Amygdala (tissue), 56 donors: ENCODE data around the gene HS3ST5.
"Not testable (repeated sequence)": the region's sequence is repeated elsewhere in the genome, so short reads cannot be mapped to it uniquely, and the experiment has no call there.

Experiments used
- DNase-seq, 56 donors: peaks; one replicate each; lab custom pipeline; 2025; lab: John Stamatoyannopoulos, UW

Gene HS3ST5

DNA sequence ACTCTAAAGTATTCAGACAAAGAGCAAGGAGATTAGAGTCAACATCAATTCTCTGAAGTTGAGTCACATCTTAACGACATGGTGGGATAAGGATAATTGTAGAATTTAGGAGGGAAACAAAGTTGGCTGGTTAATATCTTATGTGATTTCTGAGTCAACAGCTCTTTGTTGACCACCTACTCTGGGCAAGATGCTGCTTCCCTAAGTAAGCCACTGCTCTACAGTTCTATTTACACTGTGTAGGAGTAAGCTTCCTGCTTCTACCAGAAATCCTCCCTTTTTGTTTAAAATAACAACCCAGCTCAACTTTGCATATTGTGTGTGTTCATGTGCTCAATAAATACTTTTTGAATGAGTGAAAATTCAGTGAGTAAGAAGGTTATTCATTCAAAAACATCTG lies 3.1 kb downstream of the HS3ST5 start:
- no peak for DNase-seq

DNA sequence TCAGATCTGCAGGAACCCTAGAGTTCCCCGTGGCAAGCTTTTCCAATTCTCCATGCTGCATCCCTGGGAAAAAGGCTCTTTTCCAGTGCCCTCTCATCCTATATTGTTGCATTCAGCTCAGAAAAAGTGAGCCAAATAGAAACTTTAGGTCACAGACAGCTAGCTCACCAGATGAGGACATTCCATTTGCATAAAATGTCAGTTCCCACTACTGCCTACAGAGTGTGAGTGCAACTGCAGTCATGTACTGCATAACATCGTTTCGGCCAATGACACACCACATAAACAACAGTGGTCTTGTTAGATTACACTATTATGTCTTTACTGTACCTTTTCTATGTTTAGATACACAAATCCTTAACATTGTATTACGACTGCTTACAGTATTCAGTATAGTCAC lies 8.6 kb downstream of the HS3ST5 start:
- no peak for DNase-seq

DNA sequence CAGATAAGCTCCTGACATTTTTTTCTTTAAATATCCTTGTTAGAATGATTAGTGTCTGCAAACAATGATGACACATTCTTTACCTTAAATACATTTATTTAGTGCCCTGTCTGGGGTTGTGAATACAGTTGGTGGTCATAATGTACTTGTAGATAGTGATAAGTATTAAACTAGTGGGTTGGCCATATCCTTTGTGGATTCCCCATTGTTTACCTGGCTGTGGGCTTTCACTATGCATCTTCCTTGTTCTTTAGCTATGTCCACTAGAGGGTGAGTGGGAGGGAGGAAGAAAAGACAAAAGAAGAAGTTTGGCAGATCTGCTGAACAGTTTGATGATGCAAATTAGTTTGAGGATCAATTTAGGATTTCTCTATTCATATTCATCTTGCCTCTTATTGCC lies 15.7 kb downstream of the HS3ST5 start:
- no peak for DNase-seq

DNA sequence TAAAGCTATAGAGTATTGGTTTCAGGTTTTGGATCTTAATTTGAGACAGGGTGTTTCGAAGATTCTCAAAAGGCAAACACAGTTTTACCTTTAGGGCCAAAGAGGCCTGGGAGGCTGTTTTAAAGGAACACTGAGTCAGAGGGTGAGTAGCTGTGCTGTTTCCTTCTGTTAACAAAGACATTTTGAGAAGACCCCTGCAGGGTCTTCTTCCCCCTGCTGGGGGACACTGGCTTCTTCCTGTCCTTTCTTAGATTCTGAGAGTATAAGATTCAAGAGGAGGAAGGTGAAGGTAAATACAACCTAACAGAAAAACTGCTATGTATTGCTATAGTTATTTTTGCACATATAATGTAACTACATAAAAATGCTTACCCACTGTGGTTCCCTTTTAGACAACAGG lies 19.0 kb downstream of the HS3ST5 start:
- no peak for DNase-seq

DNA sequence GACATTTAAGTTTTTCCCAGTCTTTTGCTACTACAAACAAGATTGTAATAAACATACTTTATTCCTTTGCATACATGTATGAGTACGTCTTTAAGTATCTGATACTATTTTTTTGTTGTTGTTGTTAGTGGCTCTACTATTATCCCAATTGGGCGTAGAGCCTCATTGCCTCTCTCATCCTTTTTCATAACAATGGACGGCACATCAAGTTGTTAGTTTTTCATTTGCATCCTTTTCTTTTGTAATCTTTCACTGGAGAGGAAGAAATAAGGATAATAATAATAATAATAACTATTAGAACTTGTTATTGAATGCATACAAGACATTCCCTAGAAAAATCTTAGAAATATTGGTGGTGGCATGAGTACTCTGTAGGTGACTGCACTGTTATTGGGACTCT lies 23.1 kb downstream of the HS3ST5 start:
- no peak for DNase-seq

DNA sequence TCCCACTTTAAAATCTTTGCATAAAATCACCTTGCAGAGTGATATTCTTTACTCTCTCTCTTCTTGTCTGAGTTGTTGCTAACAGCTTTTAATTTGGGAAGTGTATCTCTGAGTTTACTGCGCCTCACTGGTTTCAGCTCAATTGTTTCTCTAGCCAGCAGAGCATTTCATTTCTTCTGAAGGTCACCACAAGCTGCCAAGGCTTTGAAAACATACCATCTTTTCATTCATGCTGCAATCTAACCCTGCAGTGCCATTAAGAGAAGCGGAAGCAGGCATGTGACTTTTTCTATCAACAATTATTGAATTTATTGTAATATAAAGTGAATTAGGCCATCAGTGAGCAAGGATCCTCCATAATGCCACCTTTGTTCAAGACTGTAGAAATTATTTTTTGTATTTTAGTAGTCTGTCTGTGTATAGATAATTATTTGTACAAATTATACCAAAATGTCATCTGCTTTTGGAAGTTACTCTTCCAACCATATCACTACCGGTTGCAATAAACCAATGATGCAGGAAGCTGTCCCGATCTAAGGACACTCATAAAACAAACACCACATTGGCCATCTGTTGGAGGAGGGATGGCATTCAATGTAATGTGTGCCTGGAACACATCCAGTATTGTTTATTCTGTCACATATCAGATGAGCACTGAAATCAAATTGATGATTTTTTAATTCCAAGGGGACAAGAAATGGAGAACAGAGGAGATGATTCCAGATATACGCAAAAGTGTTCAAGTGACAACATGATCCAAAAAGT lies 26.8 kb downstream of the HS3ST5 start:
- no peak for DNase-seq

DNA sequence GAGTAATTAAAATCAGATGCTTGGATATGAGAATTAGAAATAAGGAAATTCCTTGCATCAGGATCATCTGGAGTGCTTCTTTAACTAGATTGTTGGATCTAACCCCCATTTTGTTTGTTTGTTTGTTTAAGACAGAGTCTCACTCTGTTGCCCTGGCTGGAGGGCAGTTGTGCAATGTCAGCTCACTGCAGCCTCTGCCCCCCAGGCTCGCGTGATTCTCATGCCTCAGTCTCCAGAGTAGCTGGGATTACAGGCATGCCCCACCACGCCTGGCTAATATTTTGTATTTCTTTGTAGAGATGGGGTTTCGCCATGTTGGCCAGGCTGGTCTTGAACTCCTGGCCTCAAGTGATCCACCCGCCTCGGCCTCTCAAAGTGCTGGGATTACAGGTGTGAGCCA lies 29.0 kb downstream of the HS3ST5 start:
- DNase-seq, result not testable (repeated sequence)

DNA sequence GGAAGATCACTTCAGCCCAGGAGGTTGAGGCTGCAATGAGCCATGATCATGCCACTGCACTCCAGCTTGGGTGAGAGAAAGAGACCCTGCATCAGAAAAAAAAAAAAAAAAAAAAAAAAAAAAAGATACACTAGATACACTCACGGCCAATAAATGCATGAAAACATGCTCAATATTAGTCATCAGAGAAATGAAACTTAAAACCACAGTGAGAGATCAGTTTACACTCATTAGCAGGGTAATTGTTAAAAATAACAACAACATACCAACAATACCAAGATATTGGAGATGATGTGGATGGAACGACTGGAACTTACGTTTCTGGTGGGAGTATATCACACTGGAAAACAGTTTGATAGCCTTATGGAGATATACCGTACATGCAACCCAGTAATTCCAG lies 29.9 kb downstream of the HS3ST5 start:
- DNase-seq, result no peak

DNA sequence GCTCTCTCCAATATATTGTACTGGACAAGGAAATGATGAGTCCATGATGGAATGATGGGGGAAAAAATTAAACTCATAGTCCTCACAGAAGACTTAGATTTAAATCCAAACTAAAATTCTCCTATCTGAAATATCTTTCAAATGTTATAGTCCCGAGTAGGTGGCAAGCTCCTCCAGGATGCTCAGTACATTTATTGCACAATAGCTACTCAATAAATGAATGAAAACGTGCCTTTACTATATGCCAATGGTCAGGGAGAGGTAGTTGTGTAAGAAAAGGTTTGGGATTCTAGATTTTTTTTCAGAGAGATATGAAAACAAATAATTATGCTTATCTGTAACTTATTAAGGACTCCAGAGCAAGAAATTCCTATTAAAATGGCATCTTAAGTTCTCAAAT lies 32.8 kb downstream of the HS3ST5 start:
- DNase-seq, result no peak

DNA sequence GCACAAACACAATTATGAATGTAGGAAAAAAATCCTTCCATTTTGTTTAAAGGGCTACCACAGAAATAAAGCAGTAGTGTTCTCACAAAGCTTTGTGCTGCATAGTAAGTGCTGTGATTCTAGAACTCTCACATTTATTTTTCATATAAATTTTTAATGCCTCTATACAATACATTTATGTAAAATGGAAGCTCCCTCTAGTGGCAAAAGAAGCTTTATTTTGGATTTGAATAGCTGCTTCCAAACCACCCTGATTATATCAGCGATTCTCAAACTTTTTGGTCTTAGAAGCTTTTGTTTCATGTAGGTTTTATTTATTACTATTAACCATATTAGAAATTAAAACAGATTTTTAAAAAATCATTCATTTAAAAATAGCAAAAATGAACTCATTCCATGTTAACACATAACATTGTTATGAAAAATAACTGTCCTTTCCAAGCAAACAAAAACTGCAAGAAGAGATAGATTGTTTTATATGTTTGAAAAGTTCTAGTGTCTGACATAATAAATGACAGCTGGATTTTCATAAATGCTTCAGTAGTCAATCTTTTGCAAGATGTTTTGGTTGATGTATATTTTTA lies 38.4 kb downstream of the HS3ST5 start:
- no peak for DNase-seq

DNA sequence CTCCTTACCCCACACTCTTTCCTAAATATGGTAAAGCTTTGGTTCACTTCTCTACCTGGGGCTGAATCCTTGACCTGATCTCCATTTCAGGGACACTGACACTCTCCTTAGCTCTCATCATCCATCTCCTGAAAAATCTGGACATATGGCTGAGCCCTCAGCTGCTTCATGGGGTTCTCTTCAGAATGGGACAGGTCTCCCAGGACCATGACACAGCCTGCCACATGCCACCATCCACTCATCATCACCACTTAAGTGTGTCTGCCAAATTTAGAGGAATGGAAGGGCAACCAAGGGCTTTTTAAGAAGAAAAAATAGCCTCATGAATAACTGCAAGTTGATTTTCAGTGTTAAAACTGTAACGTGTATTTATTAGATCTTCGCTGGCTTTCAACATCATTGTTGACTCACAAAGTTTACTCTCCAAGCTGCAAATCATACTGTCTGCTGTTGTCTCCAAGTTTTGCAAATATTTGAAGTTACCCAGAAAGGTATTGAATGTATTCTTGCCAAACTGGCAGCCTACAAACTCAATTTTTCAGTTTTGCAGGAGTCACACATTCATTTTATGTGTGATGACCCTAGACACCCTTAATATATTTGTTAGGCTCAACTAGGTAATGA lies 41.1 kb downstream of the HS3ST5 start:
- no peak for DNase-seq

DNA sequence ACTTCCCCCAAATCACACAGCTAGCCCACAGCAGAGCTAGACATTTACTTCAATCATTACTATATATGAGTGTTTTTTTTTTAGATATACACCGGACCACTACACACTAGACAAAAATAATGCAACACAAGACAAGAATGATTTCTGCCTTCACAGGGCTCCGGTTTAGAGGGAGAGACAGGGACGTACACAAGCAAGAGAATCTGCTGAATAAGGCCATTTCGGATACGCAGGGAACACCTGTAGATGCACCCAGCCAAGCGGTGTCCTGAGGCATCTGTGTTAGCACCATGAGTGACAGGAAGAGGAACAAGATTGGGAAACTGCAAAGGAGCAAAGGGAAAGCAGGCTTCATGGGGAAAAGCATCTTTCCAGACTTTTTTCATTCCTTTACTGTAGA lies 45.7 kb downstream of the HS3ST5 start:
- DNase-seq, result no peak

DNA sequence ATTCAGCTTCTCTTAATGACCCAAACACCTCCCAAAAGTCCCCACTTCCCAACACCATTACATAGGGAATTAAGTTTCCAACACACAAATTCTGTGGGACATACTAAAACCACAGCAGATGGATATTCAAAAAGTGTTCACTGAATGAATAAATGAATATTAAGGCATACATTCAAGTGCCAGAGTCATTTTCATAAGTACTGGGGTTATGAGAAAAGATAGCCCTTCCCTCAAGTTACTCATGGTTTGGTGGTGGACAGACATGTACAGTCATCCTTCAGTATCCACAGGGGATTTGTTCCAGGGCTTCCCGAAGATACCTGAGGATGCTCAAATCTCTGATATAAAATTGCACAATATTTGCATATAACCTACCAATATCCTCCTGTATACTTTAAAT lies 50.4 kb downstream of the HS3ST5 start:
- DNase-seq, result no peak

DNA sequence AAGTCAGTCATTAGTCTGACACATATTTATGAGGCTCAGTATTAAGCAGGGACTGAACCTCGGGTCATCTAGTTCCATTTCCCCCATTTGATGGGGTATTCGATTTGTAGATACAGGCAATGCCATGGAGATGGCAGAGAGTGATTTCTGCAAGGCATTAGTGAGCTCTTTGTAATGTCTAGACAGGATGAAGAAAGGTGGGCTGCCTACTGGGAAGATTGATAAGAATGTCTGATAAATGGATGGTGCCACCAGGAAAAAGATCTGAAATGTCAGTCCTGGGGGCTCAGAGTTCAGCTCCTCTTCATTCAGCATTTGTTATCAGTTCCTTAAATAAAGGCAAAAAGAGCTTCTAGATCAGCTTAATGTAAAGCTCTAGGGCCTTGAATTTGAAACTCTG lies 51.4 kb downstream of the HS3ST5 start:
- DNase-seq, result no peak

DNA sequence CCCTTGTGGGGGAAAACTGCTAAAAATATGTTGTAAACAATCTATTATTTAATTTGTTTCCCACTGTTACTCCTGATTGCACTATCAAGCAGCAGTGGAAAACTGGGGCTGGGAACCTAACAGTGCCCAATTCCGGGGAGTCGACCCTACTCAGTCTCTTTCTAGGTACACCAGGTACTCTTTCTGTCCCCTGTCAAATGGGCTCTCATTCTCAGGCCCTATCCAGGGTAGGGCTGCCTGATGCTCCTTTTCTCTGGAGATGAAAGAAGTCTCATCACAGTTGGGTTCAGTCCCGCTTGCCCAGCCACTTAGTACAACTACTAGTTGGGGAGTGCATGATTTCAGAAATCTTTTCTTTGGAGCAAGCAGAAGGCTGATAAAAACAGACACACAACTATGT lies 52.0 kb downstream of the HS3ST5 start:
- DNase-seq, result no peak

DNA sequence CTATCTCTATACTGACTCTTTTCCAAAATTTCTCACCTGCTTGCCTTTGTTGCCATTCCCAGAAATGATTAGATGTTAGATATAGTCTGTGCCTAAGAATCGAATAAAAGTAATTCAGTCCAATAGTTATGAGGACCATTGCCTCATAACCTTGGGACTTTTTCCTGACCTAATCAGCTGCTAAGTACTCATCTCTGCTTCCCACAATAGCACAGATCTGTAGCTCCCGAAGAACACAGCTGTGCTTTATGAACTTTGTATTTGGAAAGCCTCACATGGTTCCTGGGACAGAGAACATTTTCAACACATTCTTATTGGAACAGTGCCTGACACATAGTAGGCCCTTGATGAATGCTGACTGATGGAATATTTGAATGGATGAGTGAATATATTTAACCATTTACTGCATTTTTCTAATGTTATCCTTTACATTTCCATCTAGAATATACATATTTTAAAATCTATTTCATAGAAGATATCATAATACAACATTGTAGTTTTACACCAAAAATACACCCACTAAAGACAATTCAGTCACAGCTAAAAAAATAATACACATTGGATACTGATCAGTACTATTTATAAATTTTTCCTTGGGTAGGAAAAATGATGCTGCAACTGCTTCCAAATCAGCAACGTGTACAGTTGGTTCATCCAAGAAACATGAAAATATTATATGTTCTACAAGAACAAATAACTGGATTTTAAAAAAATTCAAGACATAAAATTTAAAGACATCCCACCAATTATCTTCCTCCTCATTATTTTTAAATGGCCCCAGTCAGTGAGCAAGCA lies 53.9 kb downstream of the HS3ST5 start:
- DNase-seq, result no peak

DNA sequence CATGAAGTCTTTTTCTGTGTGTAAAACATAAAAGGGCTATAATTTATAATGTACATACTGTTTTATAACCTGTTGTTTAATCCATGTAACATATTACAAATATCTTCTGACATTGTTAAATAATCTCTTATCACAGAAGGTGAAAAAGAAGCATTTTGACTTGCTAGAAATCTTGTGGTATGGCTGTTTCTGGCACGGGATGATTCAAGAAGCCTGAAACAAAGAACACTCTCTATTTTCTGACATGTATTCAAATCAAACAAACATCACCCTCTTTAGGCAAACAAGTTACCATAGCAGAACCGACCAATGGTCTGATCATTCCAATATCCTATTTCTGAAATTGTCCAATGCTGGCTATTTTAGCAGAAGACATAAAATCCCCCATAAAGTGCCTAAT lies 55.4 kb downstream of the HS3ST5 start:
- no peak for DNase-seq

DNA sequence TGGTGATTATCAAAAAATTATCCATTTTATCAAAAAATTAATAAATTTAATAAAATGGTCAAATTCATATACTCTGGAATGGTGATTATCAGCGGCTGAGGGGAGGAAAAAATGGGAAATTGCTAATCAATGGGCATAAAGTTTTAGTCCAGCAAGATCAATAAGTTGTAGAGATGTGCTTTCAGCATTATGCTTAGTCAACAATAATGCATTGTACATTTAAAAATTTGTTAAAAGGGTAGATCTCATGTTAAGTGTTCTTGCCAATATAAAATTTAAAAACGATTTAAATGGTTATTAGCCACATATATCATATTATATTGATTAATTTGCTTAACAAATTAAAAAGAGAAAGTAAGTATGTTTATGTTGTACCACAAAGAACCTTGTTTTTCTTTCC lies 56.6 kb downstream of the HS3ST5 start:
- no peak for DNase-seq

DNA sequence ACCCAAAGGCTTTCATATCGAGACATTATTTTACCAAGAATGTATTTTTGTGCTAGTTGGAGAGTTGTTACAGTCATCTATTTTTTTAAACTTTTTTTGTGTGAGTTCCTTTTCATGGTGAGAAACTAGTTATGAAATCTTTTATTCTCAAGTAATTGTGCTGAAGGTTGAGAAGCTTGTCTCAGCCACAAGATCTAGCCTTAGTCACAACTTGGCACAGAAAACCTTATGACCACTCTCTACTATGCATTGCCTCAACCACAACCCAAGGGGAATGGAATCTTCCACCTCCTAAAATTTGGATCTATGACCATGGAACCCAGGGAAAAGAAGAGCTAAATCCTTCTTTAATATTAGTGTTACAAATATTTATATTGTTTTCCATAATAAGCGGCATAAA lies 58.5 kb downstream of the HS3ST5 start:
- DNase-seq, result no peak

DNA sequence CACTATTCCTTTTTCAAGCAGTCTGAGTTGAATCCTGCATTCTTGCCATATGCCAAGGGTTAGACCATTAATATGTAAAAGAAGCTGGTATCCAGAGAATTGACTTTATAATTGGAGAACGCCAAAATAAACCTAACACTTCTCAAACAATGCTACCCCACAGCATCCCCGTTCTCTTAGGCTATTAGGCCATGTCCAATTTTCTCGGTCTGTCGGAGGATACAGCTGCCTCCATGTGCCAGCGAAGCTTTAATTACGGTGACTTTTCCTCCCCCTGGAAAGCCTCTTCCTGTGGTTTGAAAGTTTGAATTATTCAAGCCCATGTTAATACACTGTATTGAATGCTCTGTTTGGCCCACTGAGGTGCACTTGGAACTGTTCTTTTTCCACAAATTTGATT lies 60.5 kb downstream of the HS3ST5 start:
- no peak for DNase-seq

DNA sequence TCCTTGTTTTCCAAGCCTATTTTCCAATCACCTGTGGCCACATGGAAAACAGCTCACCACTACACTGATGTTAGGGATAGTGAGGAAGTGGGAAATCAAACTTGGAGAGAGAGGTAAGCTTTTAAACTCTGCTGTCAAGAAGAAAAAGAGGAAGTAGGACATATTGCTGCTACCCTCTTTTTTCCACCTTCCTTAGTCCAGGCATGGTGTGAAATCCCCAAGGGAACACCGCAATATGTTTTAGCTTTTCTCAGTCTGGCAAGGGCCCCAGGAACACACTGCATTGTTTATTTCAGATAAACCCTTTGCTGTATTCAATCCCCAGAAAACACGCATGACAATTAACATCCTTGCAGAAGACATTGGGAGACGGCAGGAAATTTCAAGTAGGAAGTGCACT lies 61.3 kb downstream of the HS3ST5 start:
- no peak for DNase-seq
